IMR-90 (cell line): ENCODE data around the gene NTRK3. TPM values are rescaled to one million over a fixed set of nuclear protein-coding genes. Genes with fewer than 3 reads are reported as not detected.

Source experiments
- ATAC-seq: fragments of 200-7000 bp; cut with Tn5 transposase; 2 replicates; pipeline ENCODE4 v1.9.1; 2020; ENCODE audit warnings: low read depth, mild to moderate bottlenecking, moderate library complexity
- BruUV-seq: library from RNA; stranded (reverse); fragments of 400-500 nt; replicated peaks from 2 replicates; lab custom pipeline; 2021; lab: Mats Ljungman, UMichigan
- CTCF ChIA-PET: fragments of 300-600 bp; formaldehyde crosslinking; extraction: SDS; loops from one replicate; lab custom pipeline; 2021; ENCODE audit warnings: antibody characterized with exemption; lab: Yijun Ruan, JAX
- POLR2A ChIA-PET: fragments of 300-600 bp; sonication (Branson Sonifier 250); formaldehyde crosslinking; loops from one replicate; lab custom pipeline; 2022; ENCODE audit warnings: antibody characterized with exemption; ENCODE audit not compliant: unreplicated experiment; lab: Charles Lee
- DNase-seq: peaks from one replicate; pipeline ENCODE4 v3.0.0; 2013
- H2AFZ ChIP-seq: replicated peaks from 2 replicates; pipeline ENCODE3; 2013; ENCODE audit warnings: low read length, mild to moderate bottlenecking; ENCODE audit not compliant: poor library complexity
- H2AK5ac ChIP-seq: 2 replicates; pipeline ENCODE4 v1.6.1; 2013; ENCODE audit warnings: low read depth, low read length, inconsistent platforms
- H2AK9ac ChIP-seq: replicated peaks from 2 replicates; pipeline ENCODE3; 2013; ENCODE audit warnings: mild to moderate bottlenecking, low read depth, low read length, moderate library complexity; ENCODE audit not compliant: poor library complexity
- H2BK120ac ChIP-seq: 2 replicates; pipeline ENCODE4 v1.6.1; 2013; ENCODE audit warnings: low read depth, low read length, inconsistent platforms
- H2BK15ac ChIP-seq: 3 replicates; pipeline ENCODE4 v1.6.1; 2013; ENCODE audit warnings: low read depth, low read length, inconsistent platforms
- H2BK20ac ChIP-seq: 2 replicates; pipeline ENCODE4 v1.6.1; 2013; ENCODE audit warnings: low read depth, mild to moderate bottlenecking, inconsistent platforms, low read length, moderate library complexity
- H2BK5ac ChIP-seq: 2 replicates; pipeline ENCODE4 v1.6.1; 2013; ENCODE audit warnings: mild to moderate bottlenecking, low read depth, low read length, inconsistent platforms; ENCODE audit not compliant: poor library complexity, severe bottlenecking
- H3K14ac ChIP-seq: replicated peaks from 2 replicates; pipeline ENCODE4 v1.6.1; 2013; ENCODE audit warnings: low read depth, low read length, inconsistent platforms
- H3K18ac ChIP-seq: 2 replicates; pipeline ENCODE4 v1.6.1; 2013; ENCODE audit warnings: low read depth, low read length, control low read depth
- H3K23ac ChIP-seq: 2 replicates; pipeline ENCODE4 v1.6.1; 2013; ENCODE audit warnings: low read depth, low read length, inconsistent platforms
- H3K27ac ChIP-seq: 2 replicates; pipeline ENCODE4 v1.5.1; 2013; ENCODE audit warnings: mild to moderate bottlenecking, control low read depth, low read length; ENCODE audit not compliant: insufficient read depth
- H3K27me3 ChIP-seq: 2 replicates; pipeline ENCODE4 v1.6.1; 2013; ENCODE audit warnings: low read length; ENCODE audit not compliant: control insufficient read depth, insufficient read depth
- H3K36me3 ChIP-seq: 2 replicates; pipeline ENCODE4 v1.6.1; 2013; ENCODE audit warnings: low read length, mixed read lengths; ENCODE audit not compliant: control insufficient read depth, insufficient read depth
- H3K4ac ChIP-seq: 2 replicates; pipeline ENCODE4 v1.6.1; 2013; ENCODE audit warnings: low read depth, low read length, inconsistent platforms
- H3K4me1 ChIP-seq: 2 replicates; pipeline ENCODE4 v1.6.1; 2013; ENCODE audit warnings: low read length, mixed read lengths; ENCODE audit not compliant: control insufficient read depth, insufficient read depth
- H3K4me2 ChIP-seq: 2 replicates; pipeline ENCODE4 v1.6.1; 2013; ENCODE audit warnings: low read depth, mild to moderate bottlenecking, control low read depth, low read length, moderate library complexity
- H3K4me3 ChIP-seq: 2 replicates; pipeline ENCODE4 v1.5.1; 2013; ENCODE audit warnings: low read depth, mild to moderate bottlenecking, control low read depth, low read length, moderate library complexity; ENCODE audit not compliant: insufficient read depth
- H3K56ac ChIP-seq: 2 replicates; pipeline ENCODE4 v1.6.1; 2013; ENCODE audit warnings: low read length, inconsistent platforms; ENCODE audit not compliant: insufficient read depth; ENCODE audit errors: extremely low read depth
- H3K79me1 ChIP-seq, 2 experiments: 2 replicates each; pipeline ENCODE4 v1.6.1; 2013; ENCODE audit warnings: low read length in 2 of 2, inconsistent platforms in 1 of 2, low read depth in 1 of 2
- H3K9ac ChIP-seq: 2 replicates; pipeline ENCODE4 v1.6.1; 2013; ENCODE audit warnings: low read depth, low read length, control low read depth
- H3K9me1 ChIP-seq: 2 replicates; pipeline ENCODE4 v1.6.1; 2013; ENCODE audit warnings: low read length, inconsistent platforms; ENCODE audit not compliant: insufficient read depth
- H3K9me3 ChIP-seq: 2 replicates; pipeline ENCODE4 v1.6.1; 2013; ENCODE audit warnings: low read length; ENCODE audit not compliant: control insufficient read depth, insufficient read depth
- H4K20me1 ChIP-seq: 2 replicates; pipeline ENCODE4 v1.6.1; 2013; ENCODE audit warnings: low read length, inconsistent platforms; ENCODE audit not compliant: insufficient read depth
- H4K5ac ChIP-seq: 2 replicates; pipeline ENCODE4 v1.6.1; 2013; ENCODE audit warnings: mild to moderate bottlenecking, low read depth, low read length, control low read depth
- H4K8ac ChIP-seq, 2 experiments: 2 replicates each; pipeline ENCODE4 v1.6.1; 2013; ENCODE audit warnings: low read depth in 2 of 2, low read length in 2 of 2, control low read depth in 1 of 2, inconsistent platforms in 1 of 2
- H4K91ac ChIP-seq: 2 replicates; pipeline ENCODE4 v1.6.1; 2013; ENCODE audit warnings: low read depth, low read length, inconsistent platforms; ENCODE audit not compliant: insufficient read depth
- BHLHE40 ChIP-seq: fragments of 150-350 bp; IDR thresholded peaks from 2 replicates; pipeline ENCODE4 v1.6.1; 2016; ENCODE audit warnings: mild to moderate bottlenecking, low read depth, low read length
- CHD1 ChIP-seq: IDR thresholded peaks from 2 replicates; pipeline ENCODE4 v1.6.1; 2012; ENCODE audit warnings: low read depth, low read length, improper control_type of control experiment
- FOS ChIP-seq: fragments of 150-350 bp; IDR thresholded peaks from 2 replicates; pipeline ENCODE4 v1.6.1; 2016; ENCODE audit warnings: low read depth, low read length
- POLR2A ChIP-seq: IDR thresholded peaks from 2 replicates; pipeline ENCODE4 v1.6.1; 2012; ENCODE audit warnings: mild to moderate bottlenecking, low read depth, low read length
- RFX5 ChIP-seq: IDR thresholded peaks from 2 replicates; pipeline ENCODE4 v1.8.0; 2012; ENCODE audit warnings: low read depth, mild to moderate bottlenecking, low read length, moderate library complexity
- SMC3 ChIP-seq: fragments of 150-350 bp; IDR thresholded peaks from 2 replicates; pipeline ENCODE4 v1.6.1; 2016; ENCODE audit warnings: low read depth, mild to moderate bottlenecking, antibody characterized with exemption, low read length, moderate library complexity
- WGBS, 2 experiments: methylation state at CpG; one replicate each; pipeline versions ENCODE4 v1.1.5 to v1.1.7; 2013; ENCODE audit warnings: missing lambda C conversion rate in 2 of 2; ENCODE audit not compliant: insufficient read length in 1 of 2; ENCODE audit errors: extremely low coverage in 2 of 2; 5-methylcytosine and 5-hydroxymethylcytosine counted together
- dilution Hi-C: fragments of 300-500 bp; cut with HindIII; formaldehyde crosslinking; loops from one replicate; pipeline ENCODE4 v1.14.3; 2018; ENCODE audit warnings: low sequenced_read_pairs; ENCODE audit not compliant: unreplicated experiment
- in situ Hi-C: fragments of 300-500 bp; cut with MboI; formaldehyde crosslinking; loops from 3 replicates; pipeline ENCODE4 v1.14.3; 2019; ENCODE audit warnings: low sequenced_read_pairs, inconsistent platforms, mixed read lengths
- intact Hi-C: fragments of 100-400 bp; cut with micrococcal nuclease; formaldehyde crosslinking; loops from 2 replicates; pipeline ENCODE4 v1.10.0; 2022
- polyA plus RNA-seq, 3 experiments: library from polyadenylated mRNA; depleted of rRNA; stranded (reverse); fragments of >200 nt; gene quantifications; 2 replicates each; pipeline ENCODE4 v1.2.3, GENCODE V29; 2012; ENCODE audit warnings: low replicate concordance in 1 of 3
- total RNA-seq: library from RNA; depleted of rRNA; stranded (reverse); fragments of >200 nt; gene quantifications from 2 replicates; pipeline ENCODE4 v1.2.3, GENCODE V29; 2012
- TF ChIP-seq, protein P1 (sequence below): conservative IDR thresholded peaks from 2 replicates; pipeline ENCODE4 v1.5.1; 2012; ENCODE audit warnings: mild to moderate bottlenecking, low read depth, low read length, improper control_type of control experiment
- TF ChIP-seq, protein P2 (sequence below): fragments of 150-350 bp; IDR thresholded peaks from 2 replicates; pipeline ENCODE4 v1.6.1; 2016; ENCODE audit warnings: low read depth, mild to moderate bottlenecking, low read length, moderate library complexity, borderline replicate concordance

NTRK3 gene
- total and polyA plus RNA-seq, 2 of the 4 experiments (the other 2 are of a cell fraction), result under 0.01 to 0.15 TPM

DNA sequence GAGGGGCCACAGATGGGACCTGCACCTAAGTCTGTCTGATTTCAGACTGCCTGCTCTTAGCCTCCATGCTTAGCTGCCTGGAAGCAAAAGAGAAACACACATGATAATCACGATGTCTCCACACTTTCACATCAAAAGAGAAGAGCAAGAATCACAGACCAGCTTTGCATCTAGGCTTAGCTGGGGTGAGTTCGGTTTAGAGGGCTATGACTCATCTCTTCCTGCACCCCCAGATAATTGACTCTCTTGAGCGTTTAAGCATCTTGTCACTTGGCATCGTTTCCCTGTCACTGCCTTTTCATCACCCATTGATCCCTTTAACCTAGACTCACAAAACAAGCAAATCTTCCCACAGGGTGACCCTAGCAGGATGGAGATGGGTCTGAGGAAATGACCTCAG, 124.0 kb downstream of the NTRK3 start:
- BruUV-seq, result no TSS peak
- CTCF ChIA-PET, result no interaction called here
- Histone ChIP-seq H3K56ac (no peak overlapping the region), H3K23ac (no peak overlapping the region), H3K9me3 (peaks cover 41% of the 10 kb centered on the region), H3K4me2 (no peak overlapping the region), H3K27me3 (no peaks in the 10 kb centered on the region), H3K4me1 (no peaks in the 10 kb centered on the region), H4K20me1 (no peaks in the 10 kb centered on the region), H3K27ac (no peak overlapping the region), H4K5ac (no peak overlapping the region), H2BK120ac (no peak overlapping the region), H2AFZ (no peak overlapping the region), H2BK5ac (no peak overlapping the region), H3K14ac (no peak overlapping the region), H3K79me1 (no peaks in the 10 kb centered on the region), H2BK15ac (no peak overlapping the region), H2AK5ac (no peak overlapping the region), H3K4me3 (no peak overlapping the region), H3K4ac (no peak overlapping the region), H4K8ac (no peak overlapping the region), H3K18ac (no peak overlapping the region), H3K9ac (no peak overlapping the region), H2BK20ac (no peak overlapping the region), H4K91ac (no peak overlapping the region), H3K36me3 (no peaks in the 10 kb centered on the region), H2AK9ac (no peak overlapping the region), H3K9me1 (no peaks in the 10 kb centered on the region)
- in situ Hi-C loops, result no loop called here
- WGBS, 2 experiments, result no CpG with 5 or more reads among the region's 4 CpGs
- POLR2A ChIA-PET, result no interaction called here
- TF ChIP-seq RFX5 (no peak), CHD1 (no peak), BHLHE40 (no peak), SMC3 (no peak), POLR2A (no peak), FOS (no peak)
- TF ChIP-seq, protein P1, sequence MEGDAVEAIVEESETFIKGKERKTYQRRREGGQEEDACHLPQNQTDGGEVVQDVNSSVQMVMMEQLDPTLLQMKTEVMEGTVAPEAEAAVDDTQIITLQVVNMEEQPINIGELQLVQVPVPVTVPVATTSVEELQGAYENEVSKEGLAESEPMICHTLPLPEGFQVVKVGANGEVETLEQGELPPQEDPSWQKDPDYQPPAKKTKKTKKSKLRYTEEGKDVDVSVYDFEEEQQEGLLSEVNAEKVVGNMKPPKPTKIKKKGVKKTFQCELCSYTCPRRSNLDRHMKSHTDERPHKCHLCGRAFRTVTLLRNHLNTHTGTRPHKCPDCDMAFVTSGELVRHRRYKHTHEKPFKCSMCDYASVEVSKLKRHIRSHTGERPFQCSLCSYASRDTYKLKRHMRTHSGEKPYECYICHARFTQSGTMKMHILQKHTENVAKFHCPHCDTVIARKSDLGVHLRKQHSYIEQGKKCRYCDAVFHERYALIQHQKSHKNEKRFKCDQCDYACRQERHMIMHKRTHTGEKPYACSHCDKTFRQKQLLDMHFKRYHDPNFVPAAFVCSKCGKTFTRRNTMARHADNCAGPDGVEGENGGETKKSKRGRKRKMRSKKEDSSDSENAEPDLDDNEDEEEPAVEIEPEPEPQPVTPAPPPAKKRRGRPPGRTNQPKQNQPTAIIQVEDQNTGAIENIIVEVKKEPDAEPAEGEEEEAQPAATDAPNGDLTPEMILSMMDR, result no peak
- TF ChIP-seq, protein P2, sequence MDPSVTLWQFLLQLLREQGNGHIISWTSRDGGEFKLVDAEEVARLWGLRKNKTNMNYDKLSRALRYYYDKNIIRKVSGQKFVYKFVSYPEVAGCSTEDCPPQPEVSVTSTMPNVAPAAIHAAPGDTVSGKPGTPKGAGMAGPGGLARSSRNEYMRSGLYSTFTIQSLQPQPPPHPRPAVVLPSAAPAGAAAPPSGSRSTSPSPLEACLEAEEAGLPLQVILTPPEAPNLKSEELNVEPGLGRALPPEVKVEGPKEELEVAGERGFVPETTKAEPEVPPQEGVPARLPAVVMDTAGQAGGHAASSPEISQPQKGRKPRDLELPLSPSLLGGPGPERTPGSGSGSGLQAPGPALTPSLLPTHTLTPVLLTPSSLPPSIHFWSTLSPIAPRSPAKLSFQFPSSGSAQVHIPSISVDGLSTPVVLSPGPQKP, result no peak
- intact Hi-C loops, result no loop called here
- DNase-seq (no peak), ATAC-seq (no peak)
- dilution Hi-C loops, result no loop called here
